Natural killer cell (primary cell): ENCODE results near the gene NOXA1. TPM values are rescaled to one million over a fixed set of nuclear protein-coding genes. Genes with fewer than 3 reads are reported as not detected.
A peak's percentile ranks its signal among the peaks of the same experiment; 100 is the strongest.

Experiments used
- ATAC-seq, 3 donors: fragments of 150-1000 bp in 2 of 3; fragments of 200-7000 bp in 1 of 3; cut with Tn5 transposase; 1 replicate in 1 of 3; 2 replicates in 2 of 3; pipeline ENCODE4 v1.10.0; 2021; ENCODE audit warnings: mild to moderate bottlenecking in 2 of 3, moderate library complexity in 2 of 3
- DNase-seq, 2 donors: peaks; one replicate each; pipeline versions ENCODE4 v3.0.0 to v3.0.0-alpha.2; 2013 to 2021; ENCODE audit warnings: mixed read lengths in 1 of 2
- H3K27ac ChIP-seq: one replicate; pipeline ENCODE4 v1.5.1; 2013; ENCODE audit warnings: mild to moderate bottlenecking, low read length
- H3K27me3 ChIP-seq: one replicate; pipeline ENCODE4 v1.6.1; 2013; ENCODE audit warnings: low read length; ENCODE audit not compliant: control insufficient read depth, insufficient read depth
- H3K36me3 ChIP-seq: one replicate; pipeline ENCODE4 v1.6.1; 2013; ENCODE audit warnings: low read length; ENCODE audit not compliant: control insufficient read depth, insufficient read depth
- H3K4me1 ChIP-seq: one replicate; pipeline ENCODE4 v1.6.1; 2013; ENCODE audit warnings: low read length; ENCODE audit not compliant: control insufficient read depth, insufficient read depth
- H3K4me3 ChIP-seq: one replicate; pipeline ENCODE4 v1.5.1; 2013; ENCODE audit warnings: low read length
- H3K9me3 ChIP-seq: one replicate; pipeline ENCODE4 v1.6.1; 2013; ENCODE audit warnings: low read length; ENCODE audit not compliant: control insufficient read depth, insufficient read depth
- H3K27ac Mint-ChIP-seq, 2 donors: one replicate each; pipeline ENCODE4 v1.8.0; 2022; ENCODE audit warnings: mild to moderate bottlenecking in 2 of 2, mixed read lengths in 2 of 2, moderate library complexity in 1 of 2
- H3K27me3 Mint-ChIP-seq, 2 donors: one replicate each; pipeline ENCODE4 v1.8.0; 2022; ENCODE audit warnings: low read depth in 2 of 2, mixed read lengths in 2 of 2
- H3K36me3 Mint-ChIP-seq: one replicate; pipeline ENCODE4 v1.8.0; 2022; ENCODE audit warnings: mixed read lengths
- H3K4me1 Mint-ChIP-seq, 2 donors: one replicate each; pipeline ENCODE4 v1.8.0; 2022; ENCODE audit warnings: mixed read lengths in 2 of 2
- H3K4me3 Mint-ChIP-seq: one replicate; pipeline ENCODE4 v1.8.0; 2022; ENCODE audit warnings: mild to moderate bottlenecking, moderate library complexity, mixed read lengths
- H3K9me3 Mint-ChIP-seq, 2 donors: one replicate each; pipeline ENCODE4 v1.8.0; 2022; ENCODE audit warnings: mixed read lengths in 2 of 2
- CTCF ChIP-seq: fragments of 200-600 bp; IDR thresholded peaks from one replicate; pipeline ENCODE4 v1.8.0; 2022; ENCODE audit warnings: antibody characterized with exemption
- WGBS: methylation state at CpG from one replicate; pipeline ENCODE4 v1.1.7; 2013; ENCODE audit warnings: missing lambda C conversion rate; ENCODE audit not compliant: insufficient coverage; 5-methylcytosine and 5-hydroxymethylcytosine counted together
- intact Hi-C: fragments of 100-400 bp; cut with micrococcal nuclease; formaldehyde crosslinking; loops from one replicate; pipeline ENCODE4 v1.14.2; 2022
- total RNA-seq, 4 donors: library from RNA; stranded (reverse); fragments of 120-200 nt in 1 of 4; gene quantifications; one replicate each; pipeline versions ENCODE4 v1.2.3 to v1.2.4, GENCODE V29; 2013 to 2022

Gene NOXA1
- total RNA-seq, 3 donors from 2014 or later (not counting 1 experiment from before 2014, with no cell fraction given), result 4.7 to 10.0 (median 7.7) TPM

GRCh38 chr9:137454145-137454596 is 31.0 kb downstream of the NOXA1 start:
- intact Hi-C loops, result no loop called here
- no peaks in the 10 kb centered on the region for H3K9me3 Mint-ChIP-seq
- peak overlapping the region in 1 of 2 donors; percentile 70 for H3K27ac Mint-ChIP-seq
- peaks cover 6 to 52% of the 10 kb centered on the region in 2 donors for H3K4me1 Mint-ChIP-seq
- Histone ChIP-seq H3K9me3 (no peaks in the 10 kb centered on the region), H3K27me3 (no peaks in the 10 kb centered on the region), H3K36me3 (peaks cover 2% of the 10 kb centered on the region), H3K27ac (no peak overlapping the region), H3K4me3 (peak overlapping the region; percentile 27), H3K4me1 (peaks cover 68% of the 10 kb centered on the region)
- peak overlapping the region; percentile 60 for H3K4me3 Mint-ChIP-seq
- no peaks in the 10 kb centered on the region for H3K36me3 Mint-ChIP-seq
- DNase-seq, result peak; percentile 59
- 19% methylated on average over 22 of the region's 24 CpGs for WGBS
- H3K27me3 Mint-ChIP-seq, result no peaks in the 10 kb centered on the region
- TF ChIP-seq CTCF, result no peak
- peak; percentile 27 to 49 (median 44) for ATAC-seq

- intact Hi-C loops, result no loop called here
- DNase-seq (no peak), ATAC-seq (no peak)
- no peaks in the 10 kb centered on the region for H3K27me3 ChIP-seq
- peak overlapping the region; percentile 27 for H3K4me3 ChIP-seq
- no peaks in the 10 kb centered on the region for H3K9me3 ChIP-seq
- H3K27ac Mint-ChIP-seq, result peak overlapping the region in 1 of 2 donors; percentile 70
- WGBS, result 83% methylated on average over 30 of the region's 30 CpGs
- peaks cover 6 to 57% of the 10 kb centered on the region in 2 donors for H3K4me1 Mint-ChIP-seq
- peaks cover 69% of the 10 kb centered on the region for H3K4me1 ChIP-seq
- H3K36me3 ChIP-seq, result peaks cover 2% of the 10 kb centered on the region
- peak overlapping the region; percentile 60 for H3K4me3 Mint-ChIP-seq
- no peak overlapping the region for H3K27ac ChIP-seq
- H3K9me3 Mint-ChIP-seq, result no peaks in the 10 kb centered on the region
- no peak for TF ChIP-seq CTCF
- no peaks in the 10 kb centered on the region for H3K36me3 Mint-ChIP-seq
- no peaks in the 10 kb centered on the region for H3K27me3 Mint-ChIP-seq
These were observed 31.6 kb downstream of the NOXA1 start for GRCh38 chr9:137454597-137455358.

- H3K27me3 ChIP-seq, result no peaks in the 10 kb centered on the region
- no peak overlapping the region for H3K27ac ChIP-seq
- no peak for ATAC-seq
- Mint-ChIP-seq H3K27ac (peak overlapping the region in 1 of 2 donors; percentile 63), H3K27me3 (no peaks in the 10 kb centered on the region), H3K36me3 (no peaks in the 10 kb centered on the region), H3K4me3 (peak overlapping the region; percentile 63), H3K9me3 (no peaks in the 10 kb centered on the region), H3K4me1 (peaks cover 6 to 55% of the 10 kb centered on the region in 2 donors)
- DNase-seq, result peak in 1 of 2 donors; percentile 15
- peaks cover 2% of the 10 kb centered on the region for H3K36me3 ChIP-seq
- H3K9me3 ChIP-seq, result no peaks in the 10 kb centered on the region
- H3K4me1 ChIP-seq, result peaks cover 69% of the 10 kb centered on the region
- 96% methylated on average over 18 of the region's 18 CpGs for WGBS
- intact Hi-C loops, result no loop called here
- no peak overlapping the region for H3K4me3 ChIP-seq
- TF ChIP-seq CTCF, result no peak
These were observed 32.3 kb downstream of the NOXA1 start for GRCh38 chr9:137455359-137455991.
